Measurements from ENCODE around the gene BAX. TPM values are rescaled to one million over a fixed set of nuclear protein-coding genes. Genes with fewer than 3 reads are reported as not detected.

Gene BAX
- total and polyA plus RNA-seq, 9 of the 15 experiments (the other 6 are each of a cell fraction or from before 2014, with no cell fraction given): 3.2 to 95.4 (median 44.5) TPM

GRCh38 chr19:48975947-48976847, 21.5 kb downstream of the BAX start (continued):
- TF ChIP-seq ZNF639 (CRISPR knock-in tag; conservative IDR thresholded peaks at IDR 0.05 in 1 of 2, IDR thresholded peaks at IDR 0.05 in 1 of 2): 0 out of 4 replicates have a peak, but pooled peaks of 1 of the 2 experiments have one; percentile 16
- peak; percentile 53 for TF ChIP-seq ATF7 (IDR thresholded peaks at IDR 0.05)
- no peak for TF ChIP-seq PHB (CRISPR knock-in tag; IDR thresholded peaks at IDR 0.05)
- TF ChIP-seq TEAD1 (CRISPR knock-in tag; IDR thresholded peaks at IDR 0.05): peak in 1 of 2 experiments; percentile 42; a peak in 1 of 4 replicates
- TF ChIP-seq RBBP5 (IDR thresholded peaks at IDR 0.05; ENCODE audit: borderline replicate concordance, insufficient read depth, low read length, poor library complexity, severe bottlenecking): no peak
- peak; percentile 83 for TF ChIP-seq NR2C1 (IDR thresholded peaks at IDR 0.05)
- TF ChIP-seq NR2C1 (tag; IDR thresholded peaks at IDR 0.05): peak; percentile 92
- TF ChIP-seq ZNF644 (tag; IDR thresholded peaks at IDR 0.05; ENCODE audit: low read depth): peak; percentile 80; the same call in 1 of the 2 replicates
- no peak for TF ChIP-seq ID3 (CRISPR knock-in tag; IDR thresholded peaks at IDR 0.05)
- peak; percentile 61; the same call in 1 of the 2 replicates for TF ChIP-seq ID3 (tag; IDR thresholded peaks at IDR 0.05)
- peak; percentile 82; the same call in 1 of the 2 replicates for TF ChIP-seq ZNF197 (CRISPR knock-in tag; IDR thresholded peaks at IDR 0.05; ENCODE audit: low read depth)
- TF ChIP-seq TSC22D4 (tag; IDR thresholded peaks at IDR 0.05): no peak
- peak; percentile 37; the same call in 1 of the 2 replicates for TF ChIP-seq GMEB1 (CRISPR knock-in tag; IDR thresholded peaks at IDR 0.05)
- peak; percentile 54; the same call in 1 of the 2 replicates for TF ChIP-seq KLF6 (CRISPR knock-in tag; IDR thresholded peaks at IDR 0.05; ENCODE audit: borderline replicate concordance)
- TF ChIP-seq VEZF1 (CRISPR knock-in tag; IDR thresholded peaks at IDR 0.05): peak; percentile 47
